CD4-positive, alpha-beta T cell treated with Interleukin-4 for 1 hour (primary cell): ENCODE measurements around the gene ATP8B3.
"Not testable (repeated sequence)": the region's sequence is repeated elsewhere in the genome, so short reads cannot be mapped to it uniquely, and the experiment has no call there.

Experiments
- DNase-seq, 2 donors: peaks; one replicate each; pipeline ENCODE4 v3.0.0-alpha.2; 2020 to 2022

ATP8B3 gene

DNA sequence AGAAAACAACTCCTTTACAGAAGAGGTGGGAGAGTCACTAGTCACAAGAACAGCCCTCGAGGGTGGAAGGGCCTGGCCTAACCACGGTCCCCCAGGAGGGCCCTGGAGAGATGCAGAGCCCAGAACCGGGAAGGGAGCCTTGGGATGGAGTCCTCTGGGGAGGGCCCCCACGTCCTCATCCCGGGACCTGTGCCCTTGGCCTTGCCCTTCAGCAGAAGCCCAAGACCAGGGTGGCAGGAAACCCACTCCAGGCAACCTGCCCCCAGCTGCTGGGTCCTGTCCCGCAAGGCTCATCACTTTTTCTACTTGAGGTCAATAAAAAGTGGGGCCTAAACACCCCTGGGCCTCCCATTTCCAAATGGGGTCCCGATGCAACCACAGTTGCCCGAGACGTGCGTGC, 2.3 kb upstream of the ATP8B3 start:
- no peak for DNase-seq

DNA sequence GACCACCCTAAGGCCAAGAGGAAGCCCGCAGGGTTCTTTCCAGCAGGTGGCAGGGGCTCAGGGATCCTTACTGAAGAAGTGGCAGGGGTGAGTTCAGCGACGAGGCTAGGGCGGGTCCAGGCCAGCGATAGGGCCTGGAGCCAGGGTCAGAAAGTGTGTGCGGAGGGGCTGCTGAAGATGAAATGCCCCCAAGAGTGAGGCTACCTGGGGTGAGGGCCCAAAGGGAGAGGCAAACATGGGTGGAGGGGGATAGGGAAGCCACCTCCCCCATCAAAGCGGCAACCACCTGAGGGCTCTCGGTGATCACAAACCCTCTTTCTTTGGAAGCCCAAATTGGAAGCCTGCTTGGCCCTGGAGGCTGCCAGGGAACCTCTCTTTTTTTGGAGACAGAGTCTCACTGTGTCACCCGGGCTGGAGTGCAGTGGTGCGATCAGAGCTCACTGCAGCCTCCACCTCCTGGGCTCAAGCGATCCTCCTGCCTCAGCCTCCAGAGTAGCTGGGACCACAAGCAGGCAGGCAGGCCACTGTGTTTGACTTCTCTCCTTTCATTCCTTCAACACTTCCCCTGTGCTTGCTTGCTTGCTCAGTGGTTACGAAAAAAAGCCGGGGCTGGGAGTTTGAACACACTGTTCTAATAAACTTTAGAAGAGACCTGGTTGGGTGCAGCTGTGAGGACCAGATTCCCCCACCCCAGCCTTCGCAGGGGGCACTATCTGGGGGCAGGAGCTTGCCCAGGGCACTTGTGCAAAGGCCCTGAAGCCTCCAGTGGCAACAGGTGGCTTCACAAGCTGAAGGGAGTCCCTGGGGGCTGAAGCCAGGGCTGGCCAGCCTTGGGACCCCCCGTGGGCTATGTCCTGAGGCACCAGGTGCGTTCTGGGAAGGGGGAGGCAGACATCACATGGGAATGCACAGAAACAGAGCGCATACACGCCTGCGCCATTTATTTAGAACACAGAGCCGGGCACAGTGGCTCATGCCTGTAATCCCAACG, 1.4 kb upstream of the ATP8B3 start:
- no peak for DNase-seq

DNA sequence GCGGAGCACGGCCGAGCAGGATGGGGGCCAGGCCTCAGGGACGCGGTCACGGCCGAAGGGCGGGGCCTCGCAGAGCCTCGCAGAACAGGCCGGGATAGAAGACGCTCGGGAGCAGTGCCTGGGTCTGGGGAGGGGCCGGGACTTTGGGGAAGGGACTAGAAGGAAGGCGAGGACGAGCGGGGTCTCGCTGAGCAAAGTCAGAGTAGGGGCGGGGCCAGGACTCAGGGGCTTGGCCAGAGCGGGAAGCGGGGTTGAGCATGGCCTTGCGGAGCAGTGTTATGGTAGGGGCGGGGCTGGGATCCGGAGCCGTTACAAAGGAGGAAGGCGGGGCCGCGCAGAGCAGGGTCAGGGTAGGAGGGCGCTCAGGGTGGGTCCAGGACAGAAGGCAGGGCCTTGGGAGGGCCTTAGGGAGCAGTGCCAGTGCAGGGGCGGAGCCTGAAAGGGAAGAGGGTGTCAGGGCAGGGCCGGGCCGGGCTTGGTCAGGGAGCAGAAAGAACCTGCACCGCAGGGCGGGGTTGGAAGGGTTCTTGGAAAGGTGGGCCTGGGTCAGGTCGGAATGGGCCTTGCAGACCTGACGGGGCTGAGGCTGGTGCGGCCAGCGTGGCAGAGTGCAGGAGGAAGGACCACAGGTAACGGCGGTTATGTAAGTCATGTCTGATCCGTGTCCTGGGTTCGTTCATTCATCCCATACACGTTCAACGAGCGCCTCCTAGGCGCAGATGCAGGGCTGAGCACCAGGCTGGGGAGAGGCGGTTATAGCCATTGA, 533 bp upstream of the ATP8B3 start:
- DNase-seq: peak; percentile 93

DNA sequence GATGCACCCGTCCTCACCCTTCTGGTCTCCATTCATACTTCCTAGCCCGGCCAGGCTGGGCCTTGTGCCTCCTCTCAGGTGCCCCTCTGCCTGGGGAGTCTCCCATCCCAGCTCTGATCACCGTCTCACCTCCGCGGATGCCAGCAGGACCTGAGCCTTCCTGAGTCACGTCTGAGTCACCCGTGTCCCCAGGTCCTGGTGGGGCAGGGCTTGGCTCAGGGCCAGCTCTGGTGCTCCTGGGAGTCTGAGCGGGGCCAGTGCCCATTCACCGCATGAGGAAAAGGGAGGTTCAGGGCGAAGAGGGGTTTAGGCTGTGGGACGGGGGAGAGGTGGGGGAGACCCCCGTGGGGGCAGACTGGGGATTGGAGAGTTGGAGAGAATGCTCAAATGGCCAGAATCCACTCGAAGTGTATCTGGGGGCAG, 593 bp downstream of the ATP8B3 start:
- DNase-seq: peak in 1 of 2 donors; percentile 38

DNA sequence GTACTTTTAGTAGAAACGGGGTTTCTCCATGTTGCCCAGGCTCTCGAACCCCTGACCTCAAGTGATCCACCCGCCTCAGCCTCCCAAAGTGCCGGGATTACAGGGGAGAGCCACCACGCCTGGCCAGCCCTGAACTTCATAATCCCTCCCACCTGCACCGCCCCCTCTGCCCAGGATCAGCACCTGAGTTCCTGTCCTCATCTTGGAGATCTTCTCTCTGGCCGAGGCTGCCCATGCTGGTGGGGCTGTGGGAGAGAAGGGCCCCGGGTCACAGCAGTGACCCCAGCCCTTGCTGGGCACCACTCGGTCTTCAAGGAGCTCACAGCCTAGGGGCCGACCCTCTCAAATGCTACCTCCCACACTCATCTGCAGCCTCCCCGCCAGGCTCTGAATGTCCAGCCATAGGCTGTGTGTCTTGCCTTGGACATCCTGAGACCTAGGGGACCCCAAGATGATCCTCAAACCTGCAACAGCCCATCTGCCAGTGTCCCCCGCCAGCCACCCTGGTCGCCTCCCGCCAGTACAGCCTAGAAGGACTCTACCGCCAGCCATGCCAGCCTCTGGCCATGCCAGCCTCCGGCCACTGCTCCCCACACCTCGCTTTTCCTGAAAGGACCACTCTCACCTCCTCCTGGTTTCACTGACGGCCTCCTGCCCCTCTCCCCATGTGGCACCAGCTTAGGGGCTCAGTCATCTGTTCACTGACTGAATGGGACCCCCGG, 1.5 kb downstream of the ATP8B3 start:
- no peak for DNase-seq

DNA sequence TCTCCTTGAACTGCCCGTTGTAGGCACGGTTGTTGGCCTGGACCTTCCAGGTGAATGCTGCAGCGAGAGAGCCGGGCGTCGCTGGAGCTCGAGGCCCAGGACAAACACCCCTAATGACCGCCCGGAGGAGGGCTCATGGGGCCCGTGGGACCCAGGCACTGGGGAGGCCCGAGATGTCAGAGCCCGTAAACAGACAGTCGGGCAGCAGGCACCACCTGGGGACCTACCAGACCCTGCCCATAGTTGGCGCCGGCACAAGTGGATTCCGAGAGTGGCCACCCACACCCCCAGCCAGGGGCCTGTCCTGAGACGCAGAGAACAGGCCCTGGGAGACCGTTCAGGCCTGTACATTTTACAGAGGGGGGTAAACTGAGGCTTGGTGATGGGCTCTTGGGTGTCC, 2.4 kb downstream of the ATP8B3 start:
- no peak for DNase-seq

DNA sequence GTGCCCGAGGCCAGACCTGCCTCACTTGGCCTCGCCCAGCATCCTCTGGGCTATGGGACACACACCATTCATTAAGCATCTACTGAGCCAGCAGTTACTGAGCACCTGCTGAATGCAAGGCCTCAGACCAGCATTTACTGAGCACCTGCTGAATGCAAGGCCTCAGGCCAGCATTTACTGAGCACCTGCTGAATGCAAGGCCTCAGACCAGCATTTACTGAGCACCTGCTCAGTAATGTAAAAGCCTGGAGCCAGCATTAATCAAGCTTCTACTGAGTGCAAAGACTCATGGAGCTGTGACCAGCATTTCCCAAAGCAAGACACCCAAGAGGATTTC, 3.7 kb downstream of the ATP8B3 start:
- no peak for DNase-seq

DNA sequence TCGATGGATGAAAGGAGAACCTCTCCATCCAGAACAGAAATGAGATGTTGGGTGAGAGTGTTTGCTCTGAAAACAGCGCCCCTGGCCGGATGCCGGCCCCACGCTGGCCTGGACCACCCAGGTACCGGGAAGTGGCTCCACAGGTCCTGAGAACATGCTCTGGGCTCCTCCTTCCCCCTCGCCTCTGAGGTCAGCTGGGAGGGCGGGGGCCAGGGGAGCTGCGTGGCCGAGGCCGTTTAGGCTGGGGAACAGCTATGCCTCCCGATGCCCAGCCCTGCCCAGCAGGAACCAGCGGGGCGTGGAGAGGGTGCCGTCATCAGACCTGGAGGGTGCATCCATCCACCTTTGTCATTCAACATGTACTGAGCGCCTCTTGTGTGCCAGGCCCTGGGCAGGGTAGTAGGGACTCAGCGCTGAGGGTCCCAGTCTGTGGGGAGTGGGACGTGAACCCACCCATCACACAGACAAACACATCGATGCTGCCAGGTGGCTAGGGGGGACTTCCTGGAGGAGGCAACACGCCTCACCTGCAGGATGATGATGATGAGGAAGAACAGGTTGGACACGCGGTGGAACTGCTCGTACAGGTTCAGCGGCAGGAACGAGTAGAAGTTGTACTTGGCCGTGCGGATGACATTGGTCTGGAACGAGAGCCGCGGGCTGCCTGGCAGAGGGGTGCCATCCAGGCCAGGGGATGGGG, 4.2 kb downstream of the ATP8B3 start:
- no peak for DNase-seq

DNA sequence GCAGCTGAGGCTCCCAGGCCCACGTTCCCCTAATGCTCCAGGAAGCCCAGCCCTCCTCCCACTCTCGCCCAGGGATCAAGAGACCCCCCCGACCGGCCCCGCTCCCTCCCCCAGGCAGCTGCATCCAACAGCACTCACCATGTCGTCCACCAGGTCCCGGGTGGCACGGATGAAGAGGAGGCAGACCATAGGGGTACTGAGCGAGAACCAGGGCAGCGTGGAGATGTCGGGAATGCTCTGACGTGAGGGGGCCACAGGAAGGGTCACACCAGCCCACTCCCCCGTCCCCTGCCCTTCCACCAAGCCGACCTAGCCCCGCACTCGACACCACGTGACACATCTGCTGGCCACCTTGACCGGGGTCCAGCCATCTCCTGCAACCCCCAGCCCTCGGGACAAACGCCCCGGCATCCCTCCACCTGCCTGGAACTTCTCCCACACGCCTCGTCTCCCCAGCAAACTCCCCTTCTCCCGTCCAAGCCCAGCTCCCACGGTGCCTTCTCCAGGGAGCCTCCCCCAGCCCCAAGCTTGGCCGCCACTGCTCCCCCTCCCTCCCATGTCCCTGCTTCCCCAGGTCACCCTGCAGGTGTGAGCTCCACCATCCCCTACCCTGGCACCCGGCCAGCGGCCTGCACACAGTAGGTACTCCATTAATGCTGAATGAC, 4.9 kb downstream of the ATP8B3 start:
- no peak for DNase-seq

DNA sequence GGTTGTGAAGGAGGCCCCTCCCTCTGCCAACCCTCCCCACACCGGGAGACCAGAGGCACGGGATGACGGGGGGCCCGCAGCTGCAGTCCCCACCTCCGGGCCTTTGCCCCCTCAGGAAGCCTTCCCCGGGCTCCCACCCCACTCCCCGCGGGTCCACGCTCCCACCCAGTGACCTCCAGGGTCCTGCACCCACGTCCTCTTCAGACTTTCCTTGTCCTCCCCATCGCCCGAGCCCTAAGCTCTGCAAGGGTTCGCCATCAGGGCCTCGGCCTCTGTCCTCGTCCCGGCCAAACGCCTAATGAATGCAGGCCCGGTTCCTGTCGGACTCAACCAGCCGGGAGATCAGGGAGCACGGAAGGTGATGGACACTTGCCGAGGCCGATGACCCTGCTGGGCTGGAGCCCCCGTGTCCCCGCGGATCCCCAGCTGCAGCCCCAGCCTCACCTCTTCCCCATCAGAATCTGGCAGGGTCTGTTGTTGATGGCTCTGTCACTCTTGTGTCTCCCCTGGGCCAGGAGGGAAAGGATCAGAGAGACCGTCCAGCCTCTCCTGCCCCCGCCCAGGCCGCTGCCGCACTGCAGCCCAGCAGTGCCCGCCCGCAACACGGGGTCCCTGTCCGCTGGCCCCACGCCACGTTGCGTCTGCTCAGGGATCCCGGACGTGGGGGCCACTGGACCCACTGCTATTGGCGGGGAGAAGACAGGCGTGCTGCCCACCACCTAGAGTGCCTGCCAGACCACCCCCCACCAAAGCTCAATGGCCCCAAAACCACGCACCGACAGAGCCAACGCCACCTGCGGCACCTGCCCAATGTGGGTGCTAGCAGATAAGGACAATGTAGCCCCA, 5.7 kb downstream of the ATP8B3 start:
- DNase-seq: no peak

DNA sequence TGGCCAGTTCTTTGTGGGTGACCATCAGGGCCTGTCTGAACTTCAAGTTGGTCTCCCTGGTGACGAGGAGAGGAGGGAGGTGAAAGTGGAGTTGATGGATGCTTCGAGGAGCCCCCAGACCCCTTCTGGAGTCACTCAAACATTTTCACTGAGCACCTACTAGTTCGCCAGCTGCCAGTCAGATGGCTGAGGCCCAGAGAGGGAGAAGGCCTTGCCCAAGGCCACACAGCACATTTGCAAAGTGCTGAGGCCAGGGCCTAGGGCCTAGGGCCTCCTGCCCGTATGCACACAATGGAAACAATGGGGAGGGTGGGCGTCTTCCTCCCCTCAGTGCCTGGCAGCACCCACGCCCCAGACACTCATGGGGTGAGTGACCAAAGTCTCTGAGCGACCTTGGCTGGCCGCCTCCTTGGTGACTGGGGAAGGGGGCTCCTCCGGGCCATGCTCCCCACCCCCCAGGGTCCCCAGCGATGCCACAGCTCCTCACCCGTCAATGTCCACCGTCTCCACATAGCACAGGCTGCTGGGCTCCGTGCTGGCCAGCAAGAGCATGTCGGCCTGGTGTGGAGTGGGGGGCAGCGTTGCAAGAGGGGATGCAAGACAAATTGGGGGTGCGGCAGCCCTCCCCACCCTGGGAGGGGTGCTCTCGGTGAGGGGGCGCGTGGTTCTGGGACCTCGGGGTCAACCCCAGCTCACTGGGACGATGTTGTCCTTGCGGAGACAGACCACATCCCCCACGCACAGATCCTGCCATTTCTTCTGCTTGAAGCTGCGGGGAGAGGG, 6.5 kb downstream of the ATP8B3 start:
- no peak for DNase-seq

DNA sequence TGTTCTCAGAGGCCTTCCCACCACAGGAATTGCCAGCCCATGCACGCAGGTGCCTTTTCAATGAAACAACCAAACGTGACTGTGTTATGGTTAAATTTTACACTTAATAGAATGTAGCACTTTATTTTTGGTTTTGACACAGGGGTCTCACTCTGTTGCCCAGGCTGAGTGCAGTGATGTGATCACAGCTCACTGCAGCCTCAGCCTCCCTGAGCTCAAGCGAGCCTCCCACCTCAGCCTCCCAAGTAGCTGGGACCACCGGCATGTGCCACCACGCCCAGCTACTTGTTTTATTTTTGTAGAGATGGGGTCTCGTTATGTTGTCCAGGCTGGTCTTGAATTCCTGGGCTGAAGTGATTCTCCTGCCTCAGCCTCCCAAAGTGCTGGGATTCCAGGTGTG, 7.2 kb downstream of the ATP8B3 start:
- no peak for DNase-seq

DNA sequence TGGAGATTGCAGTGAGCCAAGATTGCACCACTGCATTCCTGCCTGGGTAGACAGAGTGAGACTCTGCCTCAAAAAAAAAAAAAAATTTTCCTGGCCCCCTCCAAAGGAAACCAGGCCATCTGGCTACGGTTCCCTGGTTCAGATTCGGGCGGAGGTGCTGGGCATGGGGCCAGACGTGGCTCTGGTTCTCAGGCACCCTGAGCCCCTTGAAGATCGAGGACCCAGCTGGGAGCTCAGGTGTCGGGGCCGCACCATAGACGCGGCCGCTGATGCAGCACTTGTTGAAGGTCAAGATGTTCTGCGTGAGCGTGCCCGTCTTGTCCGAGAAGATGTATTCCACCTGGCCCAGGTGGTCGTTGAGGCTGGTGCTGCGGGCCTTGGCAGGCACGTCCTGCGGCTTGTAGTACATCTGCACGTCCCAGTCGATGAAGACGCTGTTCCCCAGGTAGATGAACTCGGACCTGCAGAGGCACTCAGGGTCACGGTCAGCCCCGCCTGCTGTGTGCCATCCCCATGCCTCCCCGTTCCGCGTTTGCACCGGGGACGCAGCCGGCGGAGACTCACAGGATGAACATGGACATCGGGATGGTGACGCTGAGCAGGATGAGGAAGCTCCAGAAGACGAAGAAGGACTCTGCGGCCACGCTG, 12.3 kb downstream of the ATP8B3 start:
- DNase-seq: no peak

DNA sequence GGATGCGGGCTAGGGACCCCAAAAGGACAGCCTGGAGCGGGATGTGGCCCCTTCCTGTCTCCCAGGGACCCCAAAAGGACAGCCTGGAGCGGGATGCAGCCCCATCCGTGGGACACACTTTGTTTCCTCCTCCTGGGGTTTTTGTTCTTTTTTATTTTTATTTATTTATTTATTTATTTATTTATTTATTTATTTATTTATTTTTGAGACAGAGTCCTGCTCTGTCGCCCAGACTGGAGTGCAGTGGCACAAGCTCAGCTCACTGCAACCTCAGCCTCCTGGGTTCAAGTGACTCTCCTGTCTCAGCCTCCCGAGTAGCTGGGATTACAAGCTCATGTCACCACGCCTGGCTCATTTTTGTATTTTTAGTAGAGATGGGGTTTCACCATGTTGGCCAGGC, 14.8 kb downstream of the ATP8B3 start:
- DNase-seq: not testable (repeated sequence)

DNA sequence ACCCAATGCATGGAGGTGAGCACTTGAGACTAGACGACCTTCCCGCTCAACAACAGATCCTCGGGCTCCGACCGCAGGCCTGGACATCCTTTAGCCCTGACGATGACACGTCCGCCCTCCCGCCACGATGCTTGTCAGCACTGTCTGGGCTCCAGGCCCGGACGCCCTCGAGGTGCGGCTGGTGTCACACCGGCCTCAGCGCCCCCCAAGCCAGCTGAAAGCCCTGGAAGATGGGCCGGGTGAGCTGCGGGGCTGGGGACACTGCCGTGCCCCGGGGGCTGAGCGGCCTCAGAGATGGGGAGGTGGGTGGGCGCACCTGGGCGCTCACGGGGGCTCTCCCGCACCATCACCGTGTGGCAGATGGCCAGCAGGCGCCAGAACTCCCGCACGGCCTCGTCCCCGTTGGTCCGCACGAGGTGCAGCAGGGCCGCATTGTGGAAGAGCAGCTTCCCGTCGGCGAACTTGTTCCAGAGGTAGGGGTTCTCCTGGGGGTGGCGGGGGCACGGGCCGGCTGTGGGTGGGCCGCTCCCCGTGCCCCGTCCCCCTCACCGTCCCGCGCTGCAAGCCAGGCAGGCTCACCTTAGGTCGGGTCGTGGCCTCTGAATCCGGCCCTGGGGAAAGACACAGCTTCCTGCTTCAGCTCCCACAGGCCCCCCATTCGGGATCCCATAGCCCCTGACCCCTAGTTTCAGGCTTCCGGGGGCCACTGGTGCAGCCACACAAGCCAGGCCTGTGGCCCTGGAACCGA, 15.5 kb downstream of the ATP8B3 start:
- no peak for DNase-seq

DNA sequence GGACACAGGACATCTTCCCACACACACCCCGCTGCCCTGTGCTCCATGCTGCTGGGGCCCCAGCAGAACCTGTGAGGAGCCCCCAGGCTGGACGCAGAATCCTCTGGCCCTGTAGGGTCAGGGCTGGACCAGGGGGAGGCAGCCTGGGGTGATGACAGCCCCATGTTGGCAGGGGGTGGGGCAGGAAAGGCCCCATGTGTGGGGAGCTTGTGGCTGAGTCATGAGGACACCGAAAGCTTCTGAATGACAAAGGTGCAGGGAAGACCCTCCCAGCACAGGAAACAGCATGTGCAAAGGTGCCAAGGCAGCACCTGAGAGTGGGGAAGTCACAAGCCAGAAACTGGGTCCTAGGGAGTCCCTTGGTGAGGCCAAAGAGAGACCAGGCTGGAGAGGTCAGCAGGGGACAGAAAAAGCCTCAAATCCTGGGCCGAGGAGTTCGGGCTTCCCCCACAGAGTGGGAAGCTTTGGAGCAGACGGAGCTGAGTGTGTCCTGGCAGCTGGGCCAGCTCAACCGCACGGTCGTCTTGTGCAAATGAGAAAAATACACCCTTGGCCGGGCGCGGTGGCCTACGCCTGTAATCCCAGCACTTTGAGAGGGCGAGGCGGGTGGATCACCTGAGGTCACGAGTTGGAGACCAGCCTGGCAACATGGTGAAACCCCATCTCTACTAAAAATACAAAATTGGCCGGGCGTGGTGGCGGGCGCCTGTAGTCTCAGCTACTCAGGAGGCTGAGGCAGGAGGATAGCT, 17.5 kb downstream of the ATP8B3 start:
- no peak for DNase-seq

DNA sequence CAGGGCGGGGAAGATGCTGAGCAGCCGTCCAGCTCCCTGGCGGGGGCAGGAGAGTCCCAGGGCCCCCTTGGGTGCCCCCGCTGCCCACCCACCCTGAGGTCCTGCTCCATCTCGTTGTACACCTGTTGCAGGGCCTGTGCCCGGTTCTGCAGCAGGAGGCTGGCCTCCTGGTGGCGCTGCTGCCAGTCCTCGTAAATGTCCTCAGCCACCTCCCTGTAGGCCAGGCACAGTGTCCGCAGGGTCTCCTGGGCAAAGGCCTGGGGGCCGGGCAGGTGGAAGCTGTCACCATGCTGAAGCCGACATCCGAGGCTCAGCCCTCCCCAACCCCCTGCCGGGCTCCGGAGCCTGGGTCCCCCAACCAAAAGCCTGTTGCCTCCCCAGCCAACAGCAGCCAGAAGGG, 20.2 kb downstream of the ATP8B3 start:
- no peak for DNase-seq

DNA sequence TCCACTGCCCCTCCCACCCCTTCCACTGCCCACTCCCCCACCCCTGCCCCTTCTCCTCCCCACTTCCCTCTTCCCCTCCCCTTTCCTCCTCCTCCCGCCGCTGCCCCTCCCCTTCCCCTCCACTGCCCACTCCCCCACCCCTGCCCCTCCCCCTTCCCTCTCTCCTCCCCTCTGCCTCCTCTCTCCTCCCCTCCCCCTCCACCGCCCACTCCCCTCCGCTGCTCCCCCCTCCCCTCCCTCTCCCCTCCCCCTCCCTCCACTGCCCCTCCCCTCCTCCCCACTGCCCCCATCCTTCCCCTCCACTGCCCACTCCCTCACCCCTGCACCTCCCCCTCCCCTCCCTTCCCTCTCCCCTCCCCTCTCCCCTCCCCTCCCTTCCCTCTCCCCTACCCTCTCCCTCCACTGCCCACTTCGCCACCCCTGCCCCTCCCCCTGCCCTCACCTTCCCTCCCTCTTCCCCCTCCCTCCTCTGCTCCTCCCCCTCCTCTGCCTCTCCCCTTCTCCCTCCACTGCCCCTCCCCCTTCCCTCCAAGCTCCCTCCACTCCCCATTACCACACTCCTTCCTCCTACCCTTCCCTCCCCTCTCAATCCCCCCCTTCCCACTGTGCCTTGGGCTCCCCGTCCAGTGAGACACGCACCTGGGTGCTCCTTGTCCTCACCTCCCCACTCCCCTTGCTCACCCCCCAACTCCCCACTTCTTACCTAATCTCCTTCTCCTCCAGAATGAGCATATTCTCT, 21.9 kb downstream of the ATP8B3 start:
- DNase-seq: no peak
